A549 (cell line): Measurements from ENCODE around the gene PKHD1.

ENCODE experiments used
- CBX8 ChIP-seq: fragments of 200-600 bp; sonication (generic); IDR thresholded peaks from 2 replicates; pipeline ENCODE4 v1.6.1; 2016
- FOXS1 ChIP-seq: fragments of 250-450 bp; sonication (Bioruptor Pico); IDR thresholded peaks from 2 replicates; pipeline ENCODE4 v1.5.0; 2020; ENCODE audit warnings: mild to moderate bottlenecking, moderate library complexity
- MAZ ChIP-seq: fragments of 150-350 bp; IDR thresholded peaks from 2 replicates; pipeline ENCODE4 v1.6.1; 2014; ENCODE audit warnings: antibody characterized with exemption, low read depth, low read length, borderline replicate concordance
- TF ChIP-seq, protein P1 (sequence below): fragments of >200 bp; sonication (Bioruptor Twin); formaldehyde crosslinking; IDR thresholded peaks from 3 replicates; pipeline ENCODE4 v1.5.1; 2016
- TF ChIP-seq, protein P2 (sequence below): fragments of >200 bp; sonication (Bioruptor Twin); formaldehyde crosslinking; IDR thresholded peaks from 3 replicates; pipeline ENCODE4 v1.6.1; 2016

DNA sequence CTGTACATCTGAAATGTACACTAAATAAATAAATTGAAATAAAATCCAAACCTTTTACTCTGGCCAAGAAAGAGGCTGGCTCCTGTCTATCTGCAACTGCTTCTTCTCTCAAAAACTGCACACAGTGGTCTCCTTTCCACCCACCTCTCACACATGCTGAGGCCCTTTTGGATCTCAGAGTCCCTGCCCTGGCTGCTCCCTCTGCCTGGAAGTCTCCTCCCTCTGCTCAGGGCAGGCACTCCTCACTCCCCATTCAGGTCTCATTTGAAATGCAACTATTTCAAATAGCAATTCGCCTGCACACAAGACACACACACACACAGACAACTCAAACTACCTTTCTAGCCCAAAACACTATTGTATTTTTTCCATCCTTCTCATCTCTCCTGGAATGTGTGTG, 348.8 kb downstream of the PKHD1 start:
- TF ChIP-seq, protein P1, sequence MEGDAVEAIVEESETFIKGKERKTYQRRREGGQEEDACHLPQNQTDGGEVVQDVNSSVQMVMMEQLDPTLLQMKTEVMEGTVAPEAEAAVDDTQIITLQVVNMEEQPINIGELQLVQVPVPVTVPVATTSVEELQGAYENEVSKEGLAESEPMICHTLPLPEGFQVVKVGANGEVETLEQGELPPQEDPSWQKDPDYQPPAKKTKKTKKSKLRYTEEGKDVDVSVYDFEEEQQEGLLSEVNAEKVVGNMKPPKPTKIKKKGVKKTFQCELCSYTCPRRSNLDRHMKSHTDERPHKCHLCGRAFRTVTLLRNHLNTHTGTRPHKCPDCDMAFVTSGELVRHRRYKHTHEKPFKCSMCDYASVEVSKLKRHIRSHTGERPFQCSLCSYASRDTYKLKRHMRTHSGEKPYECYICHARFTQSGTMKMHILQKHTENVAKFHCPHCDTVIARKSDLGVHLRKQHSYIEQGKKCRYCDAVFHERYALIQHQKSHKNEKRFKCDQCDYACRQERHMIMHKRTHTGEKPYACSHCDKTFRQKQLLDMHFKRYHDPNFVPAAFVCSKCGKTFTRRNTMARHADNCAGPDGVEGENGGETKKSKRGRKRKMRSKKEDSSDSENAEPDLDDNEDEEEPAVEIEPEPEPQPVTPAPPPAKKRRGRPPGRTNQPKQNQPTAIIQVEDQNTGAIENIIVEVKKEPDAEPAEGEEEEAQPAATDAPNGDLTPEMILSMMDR = no peak
- TF ChIP-seq CBX8 (no peak), FOXS1 (CRISPR knock-in tag) (no peak), MAZ (no peak)
- TF ChIP-seq, protein P2, sequence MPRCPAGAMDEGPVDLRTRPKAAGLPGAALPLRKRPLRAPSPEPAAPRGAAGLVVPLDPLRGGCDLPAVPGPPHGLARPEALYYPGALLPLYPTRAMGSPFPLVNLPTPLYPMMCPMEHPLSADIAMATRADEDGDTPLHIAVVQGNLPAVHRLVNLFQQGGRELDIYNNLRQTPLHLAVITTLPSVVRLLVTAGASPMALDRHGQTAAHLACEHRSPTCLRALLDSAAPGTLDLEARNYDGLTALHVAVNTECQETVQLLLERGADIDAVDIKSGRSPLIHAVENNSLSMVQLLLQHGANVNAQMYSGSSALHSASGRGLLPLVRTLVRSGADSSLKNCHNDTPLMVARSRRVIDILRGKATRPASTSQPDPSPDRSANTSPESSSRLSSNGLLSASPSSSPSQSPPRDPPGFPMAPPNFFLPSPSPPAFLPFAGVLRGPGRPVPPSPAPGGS = no peak
